Stimulated activated CD4-positive, alpha-beta T cell treated with anti-CD3 and anti-CD28 coated beads, Interleukin-4, amount 100 ng/mL, for 1 hour (primary cell): ENCODE results near the gene GSK3B.

Experiments
- DNase-seq: peaks from one replicate; pipeline ENCODE4 v3.0.0-alpha.2; 2020

Gene GSK3B

DNA sequence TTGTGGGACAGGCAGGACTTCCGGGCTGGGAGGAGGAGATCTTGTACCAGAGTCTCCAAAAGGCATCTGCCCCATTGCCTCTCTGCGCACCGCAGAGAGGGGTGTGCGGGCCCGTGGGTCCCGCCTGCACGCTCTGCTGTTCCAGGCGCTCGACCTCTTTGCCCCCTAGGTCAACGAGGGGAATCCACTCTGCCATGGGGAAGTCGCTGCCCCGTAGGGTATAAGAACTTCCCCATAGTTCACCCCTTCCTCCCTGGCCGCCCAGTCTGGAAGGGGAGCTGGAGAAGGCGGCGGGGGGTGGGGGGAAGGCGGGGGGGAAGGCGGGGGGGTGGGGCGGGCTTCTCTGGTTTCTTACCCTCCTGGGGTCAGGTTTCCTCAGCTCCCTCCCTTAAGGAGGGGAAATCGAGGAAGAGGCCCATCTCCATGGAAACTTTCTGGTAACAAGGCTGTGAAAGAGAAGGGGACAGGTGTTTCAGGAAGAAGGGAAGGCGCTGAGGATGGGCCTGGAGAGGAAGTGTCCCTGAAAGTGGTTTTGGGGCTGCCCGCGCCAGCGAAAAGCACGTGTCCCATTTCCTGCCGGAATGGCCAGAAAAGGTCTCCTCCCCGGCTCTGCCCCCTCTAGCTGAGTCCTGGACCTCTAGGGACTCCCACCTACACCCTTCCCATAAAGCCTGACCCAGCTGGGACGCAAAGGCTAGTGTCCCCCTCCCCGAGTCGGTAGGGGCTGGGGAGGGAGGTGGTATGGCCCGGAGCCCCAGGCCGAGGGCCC is 284.8 kb downstream of the GSK3B start:
- DNase-seq, result peak; percentile 22

DNA sequence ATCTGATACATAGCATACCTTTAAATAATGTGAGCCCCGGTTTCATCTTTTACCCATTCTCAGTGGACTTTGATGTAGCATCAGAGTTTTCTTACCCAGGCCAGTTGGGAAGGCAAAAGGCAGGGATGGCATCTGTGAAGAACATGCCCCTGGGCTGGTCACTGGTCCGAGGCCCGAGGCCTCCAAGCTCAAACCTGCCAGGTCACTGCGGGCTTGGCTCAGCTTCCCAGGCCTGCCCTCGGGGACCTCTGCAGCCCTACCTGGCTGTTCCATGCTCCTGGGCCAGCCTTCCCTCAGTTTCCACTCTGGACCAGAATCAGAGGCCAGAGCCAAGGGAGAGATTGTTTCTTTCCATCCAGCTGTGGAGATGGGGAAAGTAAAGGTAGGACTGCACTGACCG is 285.4 kb downstream of the GSK3B start:
- no peak for DNase-seq

DNA sequence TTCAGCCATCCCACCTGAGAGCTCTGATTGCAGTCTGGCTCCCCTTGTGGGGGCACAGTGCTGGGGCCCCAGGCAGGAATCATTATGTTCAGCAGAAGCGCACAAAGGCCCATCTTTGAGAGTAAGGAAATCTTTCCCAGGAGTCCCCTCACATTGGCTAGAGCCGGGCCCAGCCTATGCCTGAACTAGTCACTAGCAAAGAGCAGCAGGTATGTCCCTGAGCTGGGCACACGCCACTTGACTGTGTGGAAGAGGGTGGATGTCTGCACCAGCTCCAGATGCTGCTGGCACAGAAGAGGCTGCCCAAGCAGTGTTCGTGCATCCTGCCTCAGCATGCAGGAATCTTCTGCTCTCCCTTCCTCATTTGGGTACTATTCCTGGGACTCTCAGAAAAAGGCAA is 286.0 kb downstream of the GSK3B start:
- no peak for DNase-seq

DNA sequence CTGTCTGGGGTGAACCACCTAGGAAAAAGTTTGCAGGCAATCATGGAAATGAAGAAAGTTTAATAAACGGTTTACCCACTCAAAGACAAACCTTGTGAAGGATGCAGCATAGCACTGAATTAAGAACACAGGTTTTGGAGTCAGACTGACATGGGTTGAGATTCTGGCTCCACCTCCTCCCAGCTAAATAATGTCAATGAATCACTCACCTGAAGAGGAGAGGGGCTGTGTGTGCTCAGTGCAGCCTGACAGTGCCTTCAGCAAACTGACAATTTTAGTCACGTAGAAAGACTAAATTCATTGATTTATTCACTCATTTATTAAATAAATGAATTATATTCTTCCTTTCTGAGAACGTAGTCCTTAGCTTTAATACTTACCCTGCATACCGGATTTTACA is 293.4 kb downstream of the GSK3B start:
- no peak for DNase-seq

DNA sequence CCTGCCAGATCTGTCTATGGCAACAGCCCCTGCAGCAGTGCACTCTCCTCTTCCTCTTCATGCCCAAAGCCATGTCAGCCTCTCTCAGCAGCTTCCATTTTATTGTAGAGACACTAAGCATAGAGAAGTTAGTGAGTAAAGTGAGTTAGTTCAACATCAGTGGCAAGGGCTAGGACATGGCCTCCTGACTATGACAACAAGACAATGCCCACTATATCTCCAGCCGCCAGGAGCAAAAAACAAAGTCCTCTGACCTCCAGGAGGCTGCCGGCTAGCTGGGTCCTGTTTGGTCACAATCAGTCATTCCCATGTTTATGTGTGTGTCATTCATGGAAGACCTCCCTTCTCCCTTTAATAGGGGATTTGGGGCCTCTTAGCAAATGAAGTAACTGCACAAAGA is 297.5 kb downstream of the GSK3B start:
- DNase-seq, result no peak

DNA sequence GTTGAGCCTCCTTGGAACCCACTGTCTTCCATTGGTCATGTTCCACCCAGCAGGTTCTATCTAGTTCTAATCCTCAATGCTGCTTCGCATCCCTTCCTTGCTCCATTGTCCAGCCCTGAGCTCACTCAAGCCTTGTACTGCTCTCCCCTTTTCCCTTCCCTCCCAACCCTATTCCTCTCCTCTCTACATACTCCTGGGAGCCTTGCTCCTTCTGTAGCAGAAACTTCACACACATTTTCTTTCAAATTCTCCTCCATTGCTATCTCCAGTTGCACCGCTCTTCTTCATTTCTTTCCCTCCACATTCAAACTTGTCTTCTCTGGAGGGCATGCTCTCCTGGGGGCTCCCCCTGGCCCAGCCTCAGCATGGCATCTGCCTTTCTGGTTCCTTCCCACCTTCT is 297.9 kb downstream of the GSK3B start:
- no peak for DNase-seq

- DNase-seq, result no peak
Measured at GRCh38 chr3:119795849-119796248, 298.4 kb downstream of the GSK3B start.

DNA sequence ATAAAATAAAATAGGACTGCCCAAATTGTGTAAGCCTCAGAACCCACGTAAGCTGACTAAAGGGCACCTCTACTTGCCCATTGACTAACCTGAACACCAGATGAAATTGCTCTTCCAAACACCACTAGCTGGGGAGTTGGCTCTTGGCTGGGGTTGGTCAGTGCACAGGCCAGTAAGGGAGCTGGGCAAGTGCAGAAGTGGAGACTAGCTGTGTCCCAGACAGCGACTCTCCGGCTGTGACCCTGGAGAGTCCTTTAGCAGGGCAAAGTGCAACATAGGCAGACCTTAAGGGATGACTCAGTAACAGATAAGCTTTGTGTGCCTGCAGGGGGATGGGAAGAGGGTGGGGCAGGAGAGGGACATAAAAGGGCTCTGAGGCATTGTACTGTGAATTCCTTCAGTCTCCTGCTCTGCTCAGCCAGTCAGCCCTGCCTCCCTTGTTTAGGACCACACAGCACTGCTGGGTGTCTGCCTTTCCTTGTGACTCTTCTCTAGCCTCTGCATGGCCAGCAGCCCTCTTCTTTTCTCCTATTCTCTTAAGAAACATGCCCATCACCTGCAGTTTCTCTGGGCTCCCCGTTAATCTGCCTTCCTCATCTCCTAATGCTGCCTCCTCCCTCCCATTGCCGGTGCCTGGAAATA is 299.2 kb downstream of the GSK3B start:
- DNase-seq, result no peak

GRCh38 chr3:119794401-119794800 is 299.8 kb downstream of the GSK3B start:
- DNase-seq, result no peak

DNA sequence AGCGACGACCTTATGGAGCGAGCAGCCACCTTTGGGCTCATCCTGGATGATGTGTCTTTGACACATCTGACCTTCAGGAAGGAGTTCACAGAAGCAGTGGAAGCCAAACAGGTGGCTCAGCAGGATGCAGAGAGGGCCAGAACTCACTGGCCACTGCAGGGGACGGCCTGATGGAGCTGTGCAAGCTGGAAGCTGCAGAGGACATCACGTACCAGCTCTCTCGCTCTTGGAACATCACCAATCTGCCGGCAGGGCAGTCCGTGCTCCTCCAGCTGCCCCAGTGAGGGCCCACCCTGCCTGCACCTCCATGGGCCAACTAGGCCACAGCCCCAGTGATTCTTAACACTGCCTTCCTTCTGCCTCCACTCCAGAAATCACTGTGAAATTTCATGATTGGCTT is 302.0 kb downstream of the GSK3B start:
- DNase-seq, result no peak

GRCh38 chr3:119790369-119790768 is 303.9 kb downstream of the GSK3B start:
- DNase-seq, result no peak

DNA sequence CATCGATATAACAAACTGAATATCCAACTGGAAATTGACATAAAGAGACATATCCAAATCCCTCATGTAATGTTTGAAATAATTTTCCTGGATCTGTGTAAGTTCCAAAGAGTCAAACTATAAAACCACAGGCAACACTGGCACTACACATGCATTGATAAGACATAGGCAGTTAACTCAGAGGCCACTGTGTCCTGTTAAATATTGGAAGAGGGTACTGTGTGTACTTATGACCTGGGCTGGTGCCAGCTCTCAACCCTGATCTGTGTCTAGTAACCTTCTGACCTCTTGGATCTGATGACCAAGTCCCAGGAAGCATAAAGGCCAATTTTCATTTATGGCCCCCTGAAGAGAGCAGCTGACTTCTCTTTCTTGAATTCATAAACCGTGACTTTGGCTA is 307.8 kb downstream of the GSK3B start:
- no peak for DNase-seq

DNA sequence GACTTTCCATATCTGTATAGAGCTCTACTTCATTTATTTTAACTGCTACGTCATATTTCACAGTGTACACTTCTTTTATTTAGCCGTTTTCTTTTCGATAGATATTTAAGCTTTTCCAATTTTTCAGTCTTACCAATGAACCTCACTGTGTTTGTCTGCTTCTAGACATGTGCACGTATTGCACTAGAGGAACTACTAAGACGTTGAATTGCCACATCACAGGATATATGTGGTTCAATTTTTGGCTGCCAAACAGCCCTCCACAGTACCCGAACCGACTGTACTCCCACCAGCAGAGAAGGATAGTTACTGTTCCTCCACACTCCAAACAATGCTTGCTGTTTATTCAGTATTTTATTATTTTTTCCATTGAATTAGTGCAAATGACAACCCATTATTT is 310.4 kb downstream of the GSK3B start:
- no peak for DNase-seq

- no peak for DNase-seq
Measured at GRCh38 chr3:119783255-119783654, 311.0 kb downstream of the GSK3B start.

DNA sequence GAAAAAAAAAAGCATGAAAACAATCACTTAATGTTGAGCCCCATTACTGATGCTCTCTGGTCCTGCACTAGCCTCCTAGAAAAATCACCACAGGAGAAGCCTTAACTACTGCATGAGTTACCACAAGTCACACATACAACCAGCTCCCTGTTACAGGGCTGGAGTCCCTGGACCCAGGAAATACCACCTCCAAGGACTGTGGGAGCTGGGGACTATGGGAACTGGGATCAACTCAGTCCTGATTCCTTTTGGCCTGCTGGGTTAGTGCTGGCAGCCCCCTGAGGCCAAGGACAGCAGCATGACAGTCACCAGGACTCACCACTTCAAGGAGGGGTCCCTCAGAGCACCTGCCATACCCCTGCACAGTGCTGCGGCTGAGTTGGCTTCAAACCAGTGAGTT is 311.8 kb downstream of the GSK3B start:
- DNase-seq, result no peak

DNA sequence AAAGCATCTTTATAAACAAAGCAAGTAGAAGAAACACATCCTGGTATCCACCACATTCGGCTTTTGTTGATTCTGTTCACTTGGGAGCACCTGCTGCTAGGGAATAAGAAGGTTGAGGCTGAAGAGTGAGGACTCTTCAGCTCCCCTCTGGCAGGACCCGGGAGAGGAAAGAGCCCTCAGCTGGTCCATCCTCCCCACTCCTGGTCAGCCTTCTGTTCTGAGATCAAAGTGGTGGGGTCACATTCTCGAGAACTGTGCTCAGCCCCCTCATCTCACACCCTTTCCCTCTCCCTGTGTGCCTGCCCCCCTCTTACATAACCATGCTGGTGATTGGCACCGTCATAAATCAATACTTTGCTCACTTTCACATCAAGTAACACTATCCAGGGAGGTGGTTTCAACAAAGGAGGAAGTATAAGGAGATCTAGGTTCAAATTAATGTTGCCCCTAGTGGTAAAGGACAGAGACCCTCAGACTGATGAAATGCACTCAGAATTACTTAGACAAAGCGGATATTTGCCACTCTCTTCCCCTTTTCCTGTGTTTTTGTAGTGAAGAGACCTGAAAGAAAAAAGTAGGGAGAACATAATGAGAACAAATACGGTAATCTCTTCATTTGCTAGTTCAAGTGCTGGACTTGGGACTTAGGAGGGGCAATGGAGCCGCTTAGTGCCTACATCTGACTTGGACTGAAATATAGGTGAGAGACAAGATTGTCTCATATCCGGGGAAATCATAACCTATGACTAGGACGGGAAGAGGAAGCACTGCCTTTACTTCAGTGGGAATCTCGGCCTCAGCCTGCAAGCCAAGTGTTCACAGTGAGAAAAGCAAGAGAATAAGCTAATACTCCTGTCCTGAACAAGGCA is 312.7 kb downstream of the GSK3B start, which contains the start of gene NR1I2:
TSS of gene NR1I2 (plus strand) at position 772 of the 869 bp plus-strand sequence.
- DNase-seq, result no peak

GRCh38 chr3:119779731-119780383 is 314.4 kb downstream of the GSK3B start:
- no peak for DNase-seq

DNA sequence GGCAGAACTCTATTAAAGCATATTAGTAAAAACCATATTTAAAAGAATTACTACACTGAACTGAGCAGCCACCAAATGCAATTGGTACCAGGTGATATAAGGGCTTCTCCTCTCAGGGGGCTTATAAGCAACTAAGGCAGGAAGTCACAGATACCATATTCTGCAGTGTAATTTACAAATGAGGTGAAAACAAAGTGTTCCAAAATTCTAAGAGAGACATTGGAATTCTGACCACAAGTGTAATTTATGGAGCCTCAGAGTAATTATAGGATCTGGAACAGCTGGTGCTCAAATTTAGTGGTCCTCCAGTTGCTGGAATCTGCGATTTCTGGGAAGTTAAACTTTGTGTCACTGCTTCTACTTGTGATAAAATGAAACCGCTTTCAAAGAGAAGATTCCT is 315.4 kb downstream of the GSK3B start:
- no peak for DNase-seq

GRCh38 chr3:119778176-119778575 is 316.1 kb downstream of the GSK3B start:
- DNase-seq, result no peak

DNA sequence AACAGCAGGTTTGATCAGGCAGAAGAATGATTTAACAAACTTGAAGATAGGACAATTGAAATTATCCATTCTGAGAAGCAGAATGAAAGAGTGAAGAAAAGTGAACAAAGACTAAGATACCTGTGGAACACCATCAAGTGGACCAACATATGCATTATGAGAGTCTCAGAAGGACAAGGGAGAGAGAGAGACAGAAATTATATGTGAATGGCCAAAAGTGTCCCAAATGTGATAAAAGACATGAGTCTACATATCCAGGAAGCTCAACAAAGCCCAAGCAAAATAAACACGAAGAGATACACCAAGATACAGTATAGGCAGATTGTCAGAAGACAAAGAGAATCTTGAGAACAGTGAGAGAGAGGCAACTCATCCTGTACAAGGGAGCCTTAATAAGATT is 317.9 kb downstream of the GSK3B start:
- DNase-seq, result no peak

GRCh38 chr3:119774444-119774843 is 319.8 kb downstream of the GSK3B start:
- no peak for DNase-seq
